Smooth muscle cell (in vitro differentiated cells): Measurements from ENCODE around the gene MAPK8. TPM values are rescaled to one million over a fixed set of nuclear protein-coding genes. Genes with fewer than 3 reads are reported as not detected.

Experiments
- DNase-seq: peaks from one replicate; lab custom pipeline; 2025; ENCODE audit not compliant: unreplicated experiment; lab: John Stamatoyannopoulos, UW
- H2AFZ ChIP-seq: fragments of 200-600 bp; sonication (generic); 2 replicates; pipeline ENCODE4 v1.6.0; 2016; ENCODE audit warnings: antibody characterized with exemption, low read depth, mild to moderate bottlenecking
- H3F3A ChIP-seq: fragments of 200-600 bp; sonication (generic); 2 replicates; pipeline ENCODE4 v1.6.0; 2017; ENCODE audit warnings: antibody characterized with exemption, low read depth
- H3K27ac ChIP-seq: fragments of 200-600 bp; sonication (generic); 2 replicates; pipeline ENCODE4 v1.5.1; 2016; ENCODE audit warnings: low read depth, mild to moderate bottlenecking
- H3K27me3 ChIP-seq: fragments of 200-600 bp; sonication (generic); 2 replicates; pipeline ENCODE4 v1.6.1; 2016; ENCODE audit warnings: low read depth, mild to moderate bottlenecking
- H3K36me3 ChIP-seq: fragments of 200-600 bp; sonication (generic); 2 replicates; pipeline ENCODE4 v1.5.1; 2016; ENCODE audit warnings: low read depth
- H3K4me1 ChIP-seq: fragments of 200-600 bp; sonication (generic); 2 replicates; pipeline ENCODE4 v1.5.1; 2016; ENCODE audit warnings: low read depth
- H3K4me2 ChIP-seq: fragments of 200-600 bp; sonication (generic); 2 replicates; pipeline ENCODE4 v1.6.0; 2016; ENCODE audit warnings: mild to moderate bottlenecking
- H3K4me3 ChIP-seq: fragments of 200-600 bp; sonication (generic); 2 replicates; pipeline ENCODE4 v1.5.1; 2016; ENCODE audit warnings: mild to moderate bottlenecking
- H3K79me2 ChIP-seq: fragments of 200-600 bp; sonication (generic); 2 replicates; pipeline ENCODE4 v1.6.0; 2016; ENCODE audit warnings: low read depth, mild to moderate bottlenecking
- H3K9ac ChIP-seq: fragments of 200-600 bp; sonication (generic); 2 replicates; pipeline ENCODE4 v1.6.0; 2016; ENCODE audit warnings: low read depth
- H3K9me3 ChIP-seq: fragments of 200-600 bp; sonication (generic); replicated peaks from 2 replicates; pipeline ENCODE4 v1.5.1; 2016; ENCODE audit warnings: low read depth
- H4K20me1 ChIP-seq: fragments of 200-600 bp; sonication (generic); 2 replicates; pipeline ENCODE4 v1.6.0; 2016; ENCODE audit warnings: low read depth
- CTCF ChIP-seq: fragments of 200-600 bp; sonication (generic); IDR thresholded peaks from 2 replicates; pipeline ENCODE4 v1.5.1; 2017; ENCODE audit warnings: borderline replicate concordance, mild to moderate bottlenecking, antibody characterized with exemption; ENCODE audit not compliant: insufficient read depth, poor library complexity, severe bottlenecking
- WGBS: methylation state at CpG from one replicate; pipeline ENCODE4 v1.1.7; 2016; ENCODE audit warnings: low lambda C conversion rate; 5-methylcytosine and 5-hydroxymethylcytosine counted together
- polyA plus RNA-seq: library from polyadenylated mRNA; unstranded; fragments of >200 nt; fragmentation: Nextera tagmentation; extraction: Ambion mirVana; gene quantifications from 2 replicates; pipeline ENCODE4 v1.2.1, GENCODE V29; 2016
- total RNA-seq: library from RNA; depleted of rRNA; stranded (reverse); fragments of >200 nt; gene quantifications from 2 replicates; pipeline ENCODE4 v1.2.3, GENCODE V29; 2014

MAPK8 gene
- total and polyA plus RNA-seq, 2 experiments from 2014 or later, result 13.1 to 45.5 TPM

- Histone ChIP-seq H3K9ac (no peak overlapping the region), H3K79me2 (no peaks in the 10 kb centered on the region), H3K27me3 (no peaks in the 10 kb centered on the region), H3K36me3 (no peaks in the 10 kb centered on the region), H4K20me1 (no peaks in the 10 kb centered on the region), H3K9me3 (no peaks in the 10 kb centered on the region), H3F3A (no peaks in the 10 kb centered on the region), H3K4me2 (no peak overlapping the region), H2AFZ (no peak overlapping the region), H3K27ac (no peak overlapping the region), H3K4me1 (no peaks in the 10 kb centered on the region), H3K4me3 (no peak overlapping the region)
- TF ChIP-seq CTCF, result no peak
- no peak for DNase-seq
- WGBS, result 97% methylated on average over 1 of the region's 1 CpG
These were observed 20.1 kb upstream of the MAPK8 start for GRCh38 chr10:48286356-48286755.

GRCh38 chr10:48287417-48288391 lies 18.8 kb upstream of the MAPK8 start:
- DNase-seq, result no peak
- H3K4me3 ChIP-seq, result no peak overlapping the region
- TF ChIP-seq CTCF, result no peak

GRCh38 chr10:48288661-48289060 lies 17.8 kb upstream of the MAPK8 start:
- no peak overlapping the region for H3K9ac ChIP-seq
- H2AFZ ChIP-seq, result no peak overlapping the region
- no peak for TF ChIP-seq CTCF
- H3K27me3 ChIP-seq, result no peaks in the 10 kb centered on the region
- H3K4me2 ChIP-seq, result no peak overlapping the region
- no peaks in the 10 kb centered on the region for H3K9me3 ChIP-seq
- DNase-seq, result no peak
- no peaks in the 10 kb centered on the region for H3K4me1 ChIP-seq
- H3F3A ChIP-seq, result no peaks in the 10 kb centered on the region
- H3K4me3 ChIP-seq, result no peak overlapping the region
- H3K36me3 ChIP-seq, result no peaks in the 10 kb centered on the region
- no peaks in the 10 kb centered on the region for H3K79me2 ChIP-seq
- WGBS, result 94% methylated on average over 7 of the region's 7 CpGs
- H4K20me1 ChIP-seq, result no peaks in the 10 kb centered on the region
- H3K27ac ChIP-seq, result no peak overlapping the region

More at GRCh38 chr10:48287417-48288391, 18.8 kb upstream of the MAPK8 start:
- no peak overlapping the region for H2AFZ ChIP-seq
- no peaks in the 10 kb centered on the region for H3K27me3 ChIP-seq
- H3K9ac ChIP-seq, result no peak overlapping the region
- H3K4me2 ChIP-seq, result no peak overlapping the region
- WGBS, result 75% methylated on average over 13 of the region's 13 CpGs
- H3F3A ChIP-seq, result no peaks in the 10 kb centered on the region
- no peaks in the 10 kb centered on the region for H3K79me2 ChIP-seq
- H3K36me3 ChIP-seq, result no peaks in the 10 kb centered on the region
- H3K9me3 ChIP-seq, result no peaks in the 10 kb centered on the region
- no peaks in the 10 kb centered on the region for H3K4me1 ChIP-seq
- no peaks in the 10 kb centered on the region for H4K20me1 ChIP-seq
- H3K27ac ChIP-seq, result no peak overlapping the region
